DMS 273 (cell line): ENCODE data around the gene RAB11FIP3.

ENCODE experiments used
- DNase-seq: peaks from one replicate; lab custom pipeline; 2025; ENCODE audit not compliant: unreplicated experiment; lab: John Stamatoyannopoulos, UW

Gene RAB11FIP3

DNA sequence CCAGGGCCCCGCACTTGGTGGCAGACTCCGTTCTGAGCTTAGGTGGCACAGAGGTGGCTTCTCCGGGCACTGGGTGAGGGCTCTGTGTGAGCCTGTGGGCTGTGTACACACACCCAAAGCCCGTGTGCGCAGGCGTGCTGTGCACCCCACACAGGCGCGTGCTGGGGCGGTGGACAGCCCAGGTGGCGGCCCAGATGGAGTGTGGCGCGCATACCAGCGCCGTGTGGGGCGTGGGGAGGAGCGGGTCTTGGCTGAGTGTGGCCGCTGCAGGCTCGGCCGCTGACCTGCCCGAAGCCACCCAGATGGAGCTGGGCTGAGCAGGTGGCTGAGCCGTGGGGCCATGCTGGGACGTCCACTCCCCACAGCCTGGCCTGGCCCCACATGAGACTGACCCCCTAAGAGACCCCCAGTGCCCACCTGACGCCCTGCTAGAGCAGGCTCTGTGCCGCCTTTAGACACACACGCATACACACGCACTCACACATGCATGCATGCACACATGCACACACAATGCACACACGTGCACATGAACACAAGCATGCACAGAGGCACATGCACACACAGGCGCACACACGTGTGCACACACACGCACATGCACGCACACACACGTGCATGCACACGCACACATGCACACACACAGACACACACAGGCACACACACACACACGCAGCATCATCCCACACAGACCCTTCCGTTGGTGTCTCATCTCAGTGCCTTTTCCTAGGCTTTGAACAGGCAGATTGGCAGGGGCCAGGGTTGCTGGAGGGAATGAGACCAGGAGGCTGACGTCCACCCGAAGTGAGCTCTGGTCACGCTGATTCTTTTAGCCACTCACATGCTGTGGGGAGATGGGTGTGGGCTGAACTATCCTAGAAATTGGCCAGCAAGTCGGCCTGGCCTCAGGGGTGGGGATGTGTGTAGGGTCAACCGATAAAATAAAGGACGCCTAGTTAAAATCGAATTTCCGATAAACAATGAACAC, 136.8 kb downstream of the RAB11FIP3 start:
- DNase-seq: peak; percentile 32

DNA sequence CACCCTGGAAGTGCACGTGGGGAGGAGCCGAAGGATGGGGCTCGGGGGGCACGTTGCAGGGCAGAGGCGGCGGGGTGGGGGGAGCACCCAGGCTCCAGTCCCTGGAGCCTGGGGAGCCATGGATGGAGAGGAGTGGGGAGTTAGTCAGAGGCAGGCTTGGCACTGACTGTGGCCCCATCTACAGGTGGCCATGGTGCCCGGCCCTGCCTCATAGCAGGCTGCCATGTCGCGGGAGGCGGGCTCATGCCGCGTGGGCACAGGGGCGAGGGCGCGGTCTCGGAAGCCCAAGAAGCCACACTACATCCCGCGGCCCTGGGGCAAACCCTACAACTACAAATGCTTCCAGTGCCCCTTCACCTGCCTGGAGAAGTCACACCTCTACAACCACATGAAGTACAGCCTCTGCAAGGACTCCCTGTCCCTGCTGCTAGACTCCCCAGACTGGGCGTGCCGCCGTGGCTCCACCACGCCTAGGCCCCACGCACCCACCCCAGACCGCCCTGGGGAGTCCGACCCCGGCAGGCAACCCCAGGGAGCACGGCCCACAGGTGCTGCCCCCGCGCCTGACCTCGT, 137.7 kb downstream of the RAB11FIP3 start:
- peak; percentile 33 for DNase-seq

- no peak for DNase-seq
These were observed 139.4 kb downstream of the RAB11FIP3 start for GRCh38 chr16:564690-565418.

DNA sequence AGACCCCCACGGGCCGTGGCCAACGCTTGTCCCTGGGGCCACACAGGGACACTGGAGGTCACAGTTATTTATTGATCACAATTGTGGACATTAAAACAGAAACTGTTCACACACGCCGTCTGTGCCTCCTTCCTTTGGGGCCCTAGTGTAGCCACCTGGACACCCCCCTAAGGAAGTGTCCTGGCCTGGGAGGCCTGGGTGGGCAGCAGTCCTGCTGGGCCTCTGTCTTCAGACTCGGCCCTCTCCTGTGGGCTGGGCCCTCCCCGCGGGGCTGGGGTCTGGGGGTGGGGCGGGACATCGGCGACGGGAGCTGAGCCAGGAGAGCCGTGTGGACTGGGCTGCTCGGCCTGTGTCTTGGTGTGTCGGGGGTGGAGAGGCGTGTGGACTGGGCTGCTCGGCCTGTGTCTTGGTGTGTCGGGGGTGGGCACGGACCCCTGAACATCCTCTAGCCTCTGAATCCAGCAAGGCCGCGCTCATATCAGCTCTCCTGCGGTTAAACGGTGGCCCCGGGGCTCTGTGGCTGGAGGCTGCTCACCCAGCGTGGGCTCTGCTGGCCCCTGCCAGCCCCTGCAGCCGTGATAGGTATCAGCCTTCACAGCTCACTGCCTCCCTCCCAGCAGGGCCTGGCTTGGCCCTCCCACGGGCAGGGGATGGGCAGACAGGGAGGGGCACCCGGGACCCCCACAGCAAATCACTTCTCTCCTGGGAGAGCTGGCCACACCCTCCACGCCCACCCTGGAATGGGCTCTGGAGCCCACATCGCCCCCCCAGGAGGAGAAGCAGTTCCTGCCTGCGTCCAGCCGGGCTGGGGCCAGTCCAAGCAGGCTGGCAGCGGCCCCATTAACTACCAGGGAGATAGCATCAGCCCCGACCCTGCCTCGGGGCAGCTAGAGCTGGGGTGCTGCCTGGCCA, 140.2 kb downstream of the RAB11FIP3 start:
- DNase-seq: no peak

GRCh38 chr16:566475-567372, 141.3 kb downstream of the RAB11FIP3 start, which contains the start of gene NHLRC4:
Gene NHLRC4 (plus strand): TSS chr16:567005. CDS start chr16:568048, 1,043 bp downstream.
- peak; percentile 73 for DNase-seq

DNA sequence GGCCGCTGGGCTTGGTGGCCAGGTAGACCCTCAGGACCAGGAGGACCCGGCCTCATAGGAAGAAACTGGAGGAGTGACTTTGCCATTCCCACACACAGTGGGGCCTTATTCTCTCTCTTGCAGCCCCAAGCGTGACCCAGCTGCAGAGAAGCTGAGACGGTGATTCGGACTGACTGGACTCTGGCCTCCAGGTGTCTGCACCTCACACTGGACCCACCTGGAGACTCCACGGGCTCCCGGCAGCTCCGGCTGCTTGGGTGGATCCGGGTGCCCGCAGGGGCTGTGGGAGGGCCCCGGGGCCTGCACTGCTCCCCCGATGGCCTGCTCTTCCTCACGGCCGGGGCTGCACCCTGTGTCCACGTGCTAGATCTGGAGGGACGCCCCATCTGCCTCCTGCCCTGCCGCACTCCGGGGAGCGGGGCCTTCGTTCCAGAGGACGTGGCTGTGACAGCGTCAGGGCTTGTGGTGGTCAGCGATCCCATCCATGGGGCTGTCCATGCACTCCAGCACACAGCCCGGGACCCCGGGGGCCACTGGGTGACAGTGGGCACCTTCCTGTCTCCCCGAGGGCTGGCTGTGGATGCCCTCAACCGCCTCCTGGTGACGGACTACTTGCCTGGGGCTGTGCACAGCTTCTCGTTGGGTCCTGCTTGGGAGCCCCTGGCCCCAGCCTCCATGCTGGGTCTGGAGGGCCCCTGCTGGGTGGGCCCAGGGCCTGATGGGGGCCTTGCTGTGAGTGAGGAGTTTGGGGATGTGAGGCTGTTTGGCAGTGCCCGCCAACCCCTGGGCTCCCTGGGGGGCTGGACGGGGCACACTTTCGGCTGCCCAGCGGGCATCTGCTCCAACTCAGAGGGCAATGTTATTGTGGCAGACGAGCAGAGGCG, 142.2 kb downstream of the RAB11FIP3 start:
- DNase-seq: no peak

DNA sequence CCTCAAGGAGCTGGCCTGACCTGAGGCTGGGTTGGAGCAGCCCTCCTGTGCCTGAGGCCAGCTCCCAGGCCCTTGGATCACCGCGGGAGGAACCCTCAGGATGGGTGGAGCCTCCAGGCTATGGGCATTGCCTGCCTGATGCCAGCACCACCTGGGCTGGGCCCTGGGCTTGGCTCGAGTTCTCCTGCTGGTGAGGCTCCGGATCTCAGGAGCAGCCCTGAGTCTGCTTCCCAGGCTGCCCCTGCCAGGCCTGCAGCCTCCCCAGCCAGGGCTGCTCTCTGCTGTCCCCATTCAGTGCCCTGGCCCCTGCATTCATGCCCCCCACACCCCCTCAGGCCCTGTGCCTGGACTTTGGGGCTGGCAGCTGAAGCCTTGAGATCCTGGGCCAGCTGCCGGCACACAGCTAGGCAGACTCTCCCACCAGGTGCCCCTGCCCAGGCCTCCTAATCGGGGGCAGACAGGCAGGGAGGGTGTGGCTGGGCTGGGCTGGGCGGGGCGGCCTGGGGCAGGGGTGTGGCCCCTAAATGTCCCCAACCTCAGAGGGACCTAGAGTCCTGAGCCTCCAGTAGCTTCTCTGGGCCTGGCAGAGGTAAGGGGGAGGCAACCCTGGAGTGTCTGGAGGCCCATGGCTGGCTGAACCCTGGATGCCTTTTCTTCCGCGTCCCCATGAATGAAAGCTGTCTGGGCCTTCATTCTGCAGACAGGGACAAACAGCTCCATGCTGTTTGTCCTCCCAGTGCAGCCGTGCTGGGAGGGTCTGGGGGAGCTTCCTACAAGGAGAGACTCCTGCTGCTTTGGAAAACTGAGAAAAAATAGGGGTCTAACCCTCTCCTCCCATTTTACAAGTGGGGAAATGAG, 143.2 kb downstream of the RAB11FIP3 start:
- peak; percentile 59 for DNase-seq

GRCh38 chr16:569445-570254, 144.2 kb downstream of the RAB11FIP3 start, which contains the start of gene PIGQ:
Gene PIGQ (plus strand): TSS chr16:569968. CDS start chr16:574075, 4,107 bp downstream.
- peak; percentile 86 for DNase-seq
